HG02884 (cell line): ENCODE data around the gene UBE2F.
"Not testable (repeated sequence)": the region's sequence is repeated elsewhere in the genome, so short reads cannot be mapped to it uniquely, and the experiment has no call there.

Experiments used
- ATAC-seq: cut with Tn5 transposase; IDR thresholded peaks from one replicate; pipeline ENCODE4 v1.9.1; 2021; ENCODE audit warnings: mild to moderate bottlenecking, moderate library complexity; ENCODE audit not compliant: unreplicated experiment

The UBE2F gene

DNA sequence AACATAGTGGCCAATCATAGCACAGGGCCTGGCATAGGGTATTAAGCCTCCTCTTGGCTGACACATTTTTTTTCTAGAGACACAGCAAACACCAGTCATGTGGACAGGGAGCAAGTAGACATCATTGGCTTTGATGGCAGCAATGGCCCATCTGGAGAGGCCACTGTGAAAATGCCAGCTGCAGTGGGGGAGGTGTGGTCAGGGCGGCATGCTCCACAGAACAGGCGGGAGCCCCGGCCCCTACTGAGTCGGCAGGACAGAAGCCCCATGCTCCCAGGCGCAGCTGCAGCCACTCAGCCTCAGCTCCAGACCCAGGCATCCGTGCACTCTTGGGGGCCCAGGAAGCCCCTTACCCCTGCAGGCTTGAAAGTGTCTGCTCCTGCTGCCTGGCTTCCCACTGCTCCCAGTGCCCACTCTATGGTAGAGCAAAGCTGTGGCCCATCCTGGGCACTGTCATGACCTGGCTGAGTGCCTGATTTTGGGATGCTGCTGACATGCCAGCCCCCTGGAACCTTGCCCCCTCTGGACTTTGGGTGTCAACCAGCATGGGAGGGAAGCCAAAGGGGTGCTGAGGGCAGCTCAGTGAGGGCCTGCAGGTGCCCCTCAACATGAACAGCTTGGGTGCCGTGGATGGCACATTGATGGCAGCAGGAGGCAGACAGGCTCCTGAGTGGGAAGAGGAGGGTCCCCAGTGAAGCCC is 23.3 kb upstream of the UBE2F start:
- ATAC-seq = no peak

DNA sequence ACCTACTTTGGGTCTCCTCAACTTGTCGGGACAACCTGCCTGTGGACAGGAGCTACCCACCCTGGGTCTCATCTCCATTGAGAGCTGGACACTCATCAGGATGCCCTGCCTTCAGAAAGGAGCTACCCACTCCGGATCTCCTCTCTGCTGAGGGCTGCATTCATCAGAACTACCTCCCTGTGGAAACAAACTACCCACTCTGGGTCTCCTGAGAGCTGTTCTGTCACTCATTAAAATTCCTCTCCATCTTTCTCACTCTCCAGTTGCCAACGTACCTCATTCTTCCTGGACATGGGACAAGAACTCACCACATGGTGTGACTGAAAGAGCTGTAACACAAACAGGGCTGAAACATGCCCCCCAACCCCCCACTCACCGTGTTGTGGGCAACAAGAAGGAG is 22.5 kb upstream of the UBE2F start:
- ATAC-seq = no peak

DNA sequence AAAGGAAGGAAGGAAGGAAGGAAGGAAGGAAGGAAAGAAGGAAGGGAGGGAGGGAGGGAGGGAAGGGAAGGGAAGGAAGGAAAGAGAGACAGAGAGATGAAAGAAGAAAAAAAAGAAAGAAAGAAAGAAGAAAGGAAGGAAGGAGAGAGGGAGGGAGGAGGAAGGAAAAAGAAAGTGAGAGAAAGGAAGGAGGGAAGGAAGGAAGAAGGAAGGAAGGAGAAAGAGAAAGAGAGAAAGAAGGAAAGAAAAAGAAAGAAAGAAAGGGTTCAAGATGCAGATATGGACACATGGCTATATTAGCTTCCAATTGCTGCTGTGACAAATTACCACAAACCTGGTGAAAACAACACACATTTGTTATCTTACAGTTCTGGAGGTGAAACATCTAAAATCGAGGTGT is 20.4 kb upstream of the UBE2F start:
- ATAC-seq = no peak

GRCh38 chr2:237951354-237951753 is 15.5 kb upstream of the UBE2F start:
- not testable (repeated sequence) for ATAC-seq

DNA sequence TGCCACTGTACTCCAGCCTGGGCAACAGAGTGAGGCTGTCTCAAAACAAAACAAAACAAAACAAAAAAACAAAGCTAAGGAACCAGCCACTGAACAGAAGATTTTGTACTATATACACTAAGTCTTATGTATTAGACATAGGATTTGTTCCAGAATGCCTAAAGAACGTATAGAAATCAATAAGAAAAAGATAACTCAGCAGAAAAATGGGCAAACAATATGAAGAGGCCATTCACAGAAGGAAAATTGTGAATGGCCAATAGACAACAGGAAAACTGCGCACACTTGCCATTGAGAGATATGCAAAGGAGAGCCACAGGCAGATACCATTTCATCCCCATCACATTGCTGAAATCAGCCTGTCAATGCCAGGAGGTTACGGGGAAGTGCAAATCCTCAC is 14.9 kb upstream of the UBE2F start:
- ATAC-seq = no peak

DNA sequence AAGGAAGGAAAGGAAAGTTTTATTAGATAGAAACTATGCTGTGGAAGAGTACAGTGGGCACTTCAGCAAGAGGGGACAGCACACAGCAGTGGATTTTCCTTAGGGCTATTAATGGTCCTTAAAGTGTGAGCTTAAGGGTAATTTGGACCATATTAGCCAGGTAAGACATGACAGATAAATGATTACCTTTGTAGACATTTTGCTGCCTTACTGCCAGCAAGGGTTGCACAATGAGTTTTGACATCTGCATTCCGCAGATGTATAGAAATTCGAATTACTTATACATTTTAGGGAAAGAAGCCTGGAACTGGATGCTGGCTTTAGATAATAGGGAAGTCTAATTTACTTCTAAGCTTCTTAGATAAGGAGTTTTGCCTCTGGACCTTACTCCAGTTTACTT is 14.0 kb upstream of the UBE2F start:
- no peak for ATAC-seq

GRCh38 chr2:237955640-237956401 is 11.0 kb upstream of the UBE2F start:
- no peak for ATAC-seq

- ATAC-seq = no peak
Observed at GRCh38 chr2:237956402-237956736, 10.4 kb upstream of the UBE2F start.

- ATAC-seq = no peak
Observed at GRCh38 chr2:237961637-237962036, 5.2 kb upstream of the UBE2F start.

DNA sequence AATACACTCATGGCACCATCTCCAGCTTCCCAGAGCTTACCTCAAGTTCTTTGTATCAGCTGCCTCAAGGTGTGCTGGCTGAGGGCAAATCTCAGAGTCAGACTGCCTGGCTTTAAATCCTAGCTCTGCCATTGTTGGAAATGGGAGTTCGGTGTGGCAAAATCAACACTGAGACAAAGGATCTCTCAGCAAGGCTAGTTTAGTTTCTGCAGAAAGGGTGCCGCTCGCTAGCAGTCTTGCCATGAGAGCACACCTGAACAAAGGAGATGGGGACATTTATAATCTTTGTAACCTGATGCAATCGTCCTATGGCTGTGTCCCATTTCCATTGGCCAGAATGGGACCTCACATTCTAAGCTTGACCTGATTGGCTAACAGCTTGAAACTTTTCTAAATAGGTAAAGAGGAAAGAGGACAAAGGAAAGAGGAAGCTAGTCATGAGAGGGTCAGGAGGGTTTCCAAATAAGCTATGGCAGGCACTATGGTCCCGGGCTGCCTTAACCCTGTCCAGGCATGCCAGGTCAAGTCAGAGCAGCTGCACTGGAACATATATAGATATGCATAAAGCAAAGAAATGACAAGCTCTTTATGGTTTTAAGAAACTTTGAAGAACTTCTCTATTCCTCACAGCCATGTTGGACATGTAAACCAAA is 4.3 kb upstream of the UBE2F start:
- ATAC-seq = no peak

DNA sequence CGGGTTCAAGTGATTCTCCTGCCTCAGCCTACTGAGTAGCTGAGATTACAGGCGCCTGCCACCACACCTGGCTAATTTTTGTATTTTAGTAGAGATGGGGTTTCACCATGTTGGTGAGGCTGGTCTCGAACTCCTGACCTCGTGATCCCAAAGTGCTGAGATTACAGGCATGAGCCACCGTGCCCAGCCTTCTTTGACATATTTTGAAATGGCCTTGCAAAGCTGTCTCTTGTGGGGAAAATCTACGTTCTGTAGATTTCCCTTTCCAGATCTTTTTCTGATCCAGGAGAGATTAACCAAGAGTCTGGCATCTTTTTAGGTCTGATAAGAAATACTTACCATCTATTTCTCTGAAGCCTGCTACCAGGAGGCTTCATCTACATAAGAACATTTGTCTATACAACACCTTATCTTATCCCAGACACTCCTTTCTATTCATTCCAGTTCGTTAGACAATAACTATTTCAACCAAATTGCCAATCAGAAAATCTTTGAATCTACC is 3.3 kb upstream of the UBE2F start:
- not testable (repeated sequence) for ATAC-seq

- ATAC-seq = no peak
Observed at GRCh38 chr2:237964194-237964577, 2.6 kb upstream of the UBE2F start.

GRCh38 chr2:237964578-237965404 is 2.0 kb upstream of the UBE2F start:
- no peak for ATAC-seq

- ATAC-seq = not testable (repeated sequence)
Observed at GRCh38 chr2:237965844-237966243, 970 bp upstream of the UBE2F start.

DNA sequence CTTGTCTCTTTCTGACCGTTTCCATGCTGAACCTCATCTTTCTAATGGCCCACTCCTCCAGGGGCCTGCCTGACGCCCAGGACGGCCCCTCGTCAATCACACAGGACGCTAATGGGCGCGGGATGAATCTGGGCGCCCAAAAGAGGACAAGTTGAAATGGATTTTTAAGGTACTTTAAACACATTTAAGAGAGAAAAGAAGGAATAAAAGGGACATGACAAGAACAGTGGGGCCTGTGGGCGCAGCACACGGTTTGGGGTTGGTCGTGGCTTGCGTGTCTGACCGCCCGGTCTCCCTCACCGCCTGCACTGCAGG is 607 bp upstream of the UBE2F start:
- no peak for ATAC-seq

DNA sequence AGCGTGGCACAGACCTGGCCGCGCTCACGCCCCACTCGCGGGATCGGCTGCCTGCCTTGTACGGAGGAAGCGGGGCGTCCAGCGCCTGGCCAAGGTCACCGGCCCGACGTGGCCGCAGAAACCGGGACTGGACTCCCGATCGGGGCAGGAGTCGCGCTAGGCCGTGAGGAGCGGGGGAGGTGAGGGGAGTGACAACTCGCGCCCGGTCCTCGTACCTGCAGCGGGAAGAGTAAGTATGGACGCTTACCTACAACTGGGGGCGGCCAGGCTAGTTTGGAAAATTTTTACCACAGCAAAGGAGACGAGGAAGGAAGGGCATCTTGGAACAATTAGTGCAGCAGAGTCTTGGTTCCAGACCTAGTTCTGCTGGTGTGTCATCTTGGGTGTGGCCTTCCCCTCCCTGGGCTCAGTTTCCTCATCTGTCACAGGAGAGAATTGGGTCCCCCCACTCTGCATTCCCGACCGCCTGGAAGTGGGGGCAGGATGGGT is 693 bp downstream of the UBE2F start:
- ATAC-seq = no peak

DNA sequence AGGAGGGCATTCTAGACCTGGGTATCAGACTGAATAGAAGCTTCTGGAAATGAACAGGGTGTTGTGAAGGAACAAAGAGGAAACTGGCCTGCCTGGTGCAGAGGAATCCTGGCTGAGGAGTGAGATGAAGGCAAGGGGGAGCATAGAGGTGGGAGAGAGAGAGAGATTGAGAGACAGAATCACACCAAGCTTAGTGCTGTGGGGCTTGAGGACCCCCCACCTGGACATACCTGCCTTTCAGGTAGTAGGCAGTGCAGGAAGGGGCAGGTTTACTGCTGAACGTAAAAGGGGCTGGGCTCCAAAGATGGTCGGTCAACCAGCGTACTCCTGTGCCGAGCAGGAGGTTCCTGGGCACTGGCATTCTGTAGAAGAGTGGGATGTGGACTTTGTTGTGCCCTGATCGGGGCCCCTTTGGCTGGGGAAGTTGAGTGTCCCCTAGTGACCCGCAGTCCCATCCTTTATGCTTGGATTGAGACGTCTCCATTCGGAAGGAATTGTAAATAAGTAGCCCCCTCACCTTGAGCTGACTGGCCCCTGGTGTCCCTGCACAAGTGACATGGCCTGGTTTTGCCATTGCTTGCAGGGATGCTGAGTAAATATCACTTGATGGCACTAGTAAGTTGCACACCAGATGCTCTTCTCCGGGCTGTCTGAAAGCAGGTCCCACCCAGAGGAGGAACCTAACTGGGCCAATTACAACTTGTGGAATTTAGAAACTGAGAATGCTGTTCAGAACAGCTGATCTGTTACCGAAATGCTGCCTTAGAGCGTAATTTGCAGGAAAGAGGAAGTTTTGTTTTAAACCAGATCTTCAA is 1.4 kb downstream of the UBE2F start:
- ATAC-seq = peak; percentile 39

DNA sequence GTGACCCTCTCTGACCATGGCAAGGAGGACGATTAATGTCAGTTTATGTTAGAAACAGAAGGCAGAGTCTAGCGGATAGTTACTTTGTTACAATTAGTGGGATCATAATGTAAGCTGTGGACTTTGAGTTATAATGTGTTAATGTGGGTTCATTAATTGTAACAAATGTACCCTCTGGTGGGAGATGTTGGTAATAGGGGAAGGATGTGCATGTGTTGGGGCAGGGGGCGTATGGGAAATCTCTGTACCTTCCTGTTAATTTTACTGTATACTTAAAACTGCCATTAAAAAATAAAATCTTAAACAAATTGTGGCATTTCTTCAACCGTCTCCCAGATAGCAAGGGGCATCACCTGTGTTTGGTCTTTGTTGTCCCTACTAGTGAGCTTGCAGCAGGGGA is 4.8 kb downstream of the UBE2F start:
- no peak for ATAC-seq

- no peak for ATAC-seq
Observed at GRCh38 chr2:237972211-237972610, 5.4 kb downstream of the UBE2F start.

- no peak for ATAC-seq
Observed at GRCh38 chr2:237972936-237973335, 6.1 kb downstream of the UBE2F start.
